GM18909 (cell line): ENCODE data around the gene ARL15.

Source experiments
- ATAC-seq: cut with Tn5 transposase; IDR thresholded peaks from one replicate; pipeline ENCODE4 v1.9.1; 2021; ENCODE audit warnings: mild to moderate bottlenecking; ENCODE audit not compliant: unreplicated experiment, poor library complexity

Gene ARL15

GRCh38 chr5:54315736-54316528, 5.6 kb upstream of the ARL15 start:
- ATAC-seq, result no peak

- no peak for ATAC-seq
Measured at GRCh38 chr5:54313311-54314270, 3.2 kb upstream of the ARL15 start.

GRCh38 chr5:54312499-54312898, 2.1 kb upstream of the ARL15 start:
- no peak for ATAC-seq

GRCh38 chr5:54311176-54311677, 854 bp upstream of the ARL15 start:
- no peak for ATAC-seq

- ATAC-seq, result peak; percentile 28
Measured at GRCh38 chr5:54309691-54310432, 511 bp downstream of the ARL15 start.

- no peak for ATAC-seq
Measured at GRCh38 chr5:54309276-54309675, 1.1 kb downstream of the ARL15 start.

GRCh38 chr5:54307583-54307982, 2.8 kb downstream of the ARL15 start:
- ATAC-seq, result no peak

GRCh38 chr5:54306893-54307292, 3.5 kb downstream of the ARL15 start:
- no peak for ATAC-seq

- ATAC-seq, result no peak
Measured at GRCh38 chr5:54305737-54306136, 4.6 kb downstream of the ARL15 start.

- no peak for ATAC-seq
Measured at GRCh38 chr5:54304040-54304439, 6.3 kb downstream of the ARL15 start.

GRCh38 chr5:54302267-54302687, 8.1 kb downstream of the ARL15 start:
- ATAC-seq, result no peak

GRCh38 chr5:54301849-54302248, 8.5 kb downstream of the ARL15 start:
- ATAC-seq, result no peak

GRCh38 chr5:54301220-54301619, 9.2 kb downstream of the ARL15 start:
- ATAC-seq, result no peak

GRCh38 chr5:54298947-54299346, 11.4 kb downstream of the ARL15 start:
- ATAC-seq, result no peak

- ATAC-seq, result no peak
Measured at GRCh38 chr5:54296386-54296785, 14.0 kb downstream of the ARL15 start.

- ATAC-seq, result no peak
Measured at GRCh38 chr5:54295651-54296276, 14.6 kb downstream of the ARL15 start.

- ATAC-seq, result no peak
Measured at GRCh38 chr5:54294097-54294667, 16.2 kb downstream of the ARL15 start.

- ATAC-seq, result no peak
Measured at GRCh38 chr5:54292866-54293265, 17.5 kb downstream of the ARL15 start.

GRCh38 chr5:54291498-54291897, 18.9 kb downstream of the ARL15 start:
- no peak for ATAC-seq

- no peak for ATAC-seq
Measured at GRCh38 chr5:54289769-54290168, 20.6 kb downstream of the ARL15 start.
